ENCODE measurements around the gene IFT81. TPM values are rescaled to one million over a fixed set of nuclear protein-coding genes. Genes with fewer than 3 reads are reported as not detected.

Gene IFT81
- total and polyA plus RNA-seq, 7 donors, result 1.8 to 42.7 (median 20.4) TPM

GRCh38 chr12:110108309-110109036 lies 15.7 kb upstream of the IFT81 start:
- 86 to 87% methylated on average over 8 of the region's 8 CpGs for WGBS, 2 donors
- Histone ChIP-seq H3K9me3 (no peaks in the 10 kb centered on the region), H3K4me1 (peaks cover 0 to 62% (median 42%) of the 10 kb centered on the region in 4 donors), H3K4me3 (no peak overlapping the region), H3K27me3 (no peaks in the 10 kb centered on the region), H3K36me3 (no peaks in the 10 kb centered on the region), H3K27ac (peak overlapping the region; percentile 85 to 95 (median 91))
- no peak for DNase-seq
- intact Hi-C loops (cut with DNase I), result loop anchor here (5.0 kb wide), 2 partner anchors 34 to 174 kb away; partner anchors contain the start of gene ATP2A2
- TF ChIP-seq, protein P1, sequence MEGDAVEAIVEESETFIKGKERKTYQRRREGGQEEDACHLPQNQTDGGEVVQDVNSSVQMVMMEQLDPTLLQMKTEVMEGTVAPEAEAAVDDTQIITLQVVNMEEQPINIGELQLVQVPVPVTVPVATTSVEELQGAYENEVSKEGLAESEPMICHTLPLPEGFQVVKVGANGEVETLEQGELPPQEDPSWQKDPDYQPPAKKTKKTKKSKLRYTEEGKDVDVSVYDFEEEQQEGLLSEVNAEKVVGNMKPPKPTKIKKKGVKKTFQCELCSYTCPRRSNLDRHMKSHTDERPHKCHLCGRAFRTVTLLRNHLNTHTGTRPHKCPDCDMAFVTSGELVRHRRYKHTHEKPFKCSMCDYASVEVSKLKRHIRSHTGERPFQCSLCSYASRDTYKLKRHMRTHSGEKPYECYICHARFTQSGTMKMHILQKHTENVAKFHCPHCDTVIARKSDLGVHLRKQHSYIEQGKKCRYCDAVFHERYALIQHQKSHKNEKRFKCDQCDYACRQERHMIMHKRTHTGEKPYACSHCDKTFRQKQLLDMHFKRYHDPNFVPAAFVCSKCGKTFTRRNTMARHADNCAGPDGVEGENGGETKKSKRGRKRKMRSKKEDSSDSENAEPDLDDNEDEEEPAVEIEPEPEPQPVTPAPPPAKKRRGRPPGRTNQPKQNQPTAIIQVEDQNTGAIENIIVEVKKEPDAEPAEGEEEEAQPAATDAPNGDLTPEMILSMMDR (IDR thresholded peaks at IDR 0.05), result no peak
- TF ChIP-seq EP300 (IDR thresholded peaks at IDR 0.05), result no peak
- no peak for TF ChIP-seq POLR2AphosphoS5 (IDR thresholded peaks at IDR 0.05)
- TF ChIP-seq POLR2A (IDR thresholded peaks at IDR 0.05), result no peak

GRCh38 chr12:110109037-110109836 lies 14.9 kb upstream of the IFT81 start:
- WGBS, 2 donors, result 59 to 72% methylated on average over 13 of the region's 13 CpGs
- intact Hi-C loops (cut with DNase I), result loop anchor here (5.0 kb wide), 2 partner anchors 33 to 173 kb away; partner anchors contain the start of gene ATP2A2
- peaks cover 0 to 67% (median 44%) of the 10 kb centered on the region in 4 donors for H3K4me1 ChIP-seq

GRCh38 chr12:110109837-110110535 lies 14.2 kb upstream of the IFT81 start:
- 78 to 79% methylated on average over 2 of the region's 2 CpGs for WGBS, 2 donors
- Histone ChIP-seq H3K27ac (peak overlapping the region; percentile 85 to 95 (median 91)), H3K9me3 (no peaks in the 10 kb centered on the region), H3K27me3 (no peaks in the 10 kb centered on the region), H3K4me1 (peaks cover 0 to 67% (median 44%) of the 10 kb centered on the region in 4 donors), H3K36me3 (no peaks in the 10 kb centered on the region), H3K4me3 (peak overlapping the region in 3 of 4 donors; percentile 13 to 20 (median 18))
- TF ChIP-seq POLR2A (IDR thresholded peaks at IDR 0.05) (no peak), EP300 (IDR thresholded peaks at IDR 0.05) (no peak), POLR2AphosphoS5 (IDR thresholded peaks at IDR 0.05) (no peak)
- TF ChIP-seq, protein P1 (IDR thresholded peaks at IDR 0.05), result no peak
- no peak for DNase-seq
- intact Hi-C loops (cut with DNase I), result loop anchor here (5.0 kb wide), 2 partner anchors 32 to 172 kb away; partner anchors contain the start of gene ATP2A2

More at GRCh38 chr12:110109037-110109836, 14.9 kb upstream of the IFT81 start:
- H3K36me3 ChIP-seq, result no peaks in the 10 kb centered on the region
- TF ChIP-seq POLR2AphosphoS5 (IDR thresholded peaks at IDR 0.05), result peak; percentile 88 to 91 (median 90)
- peak in 1 of 2 donors; percentile 26 for TF ChIP-seq POLR2A (IDR thresholded peaks at IDR 0.05)
- TF ChIP-seq, protein P1 (IDR thresholded peaks at IDR 0.05), result peak in 2 of 4 experiments; percentile 30 to 62
- TF ChIP-seq EP300 (IDR thresholded peaks at IDR 0.05), result peak; percentile 75 to 88 (median 79)
- H3K27me3 ChIP-seq, result no peaks in the 10 kb centered on the region
- H3K4me3 ChIP-seq, result peak overlapping the region in 3 of 4 donors; percentile 13 to 20 (median 18)
- H3K9me3 ChIP-seq, result no peaks in the 10 kb centered on the region
- H3K27ac ChIP-seq, result peak overlapping the region; percentile 85 to 95 (median 91)
- DNase-seq, result peak; percentile 98

All from sigmoid colon (tissue), 7 donors.